Mesangial cell (primary cell): ENCODE data around the gene PRR36. TPM values are rescaled to one million over a fixed set of nuclear protein-coding genes. Genes with fewer than 3 reads are reported as not detected.

ENCODE experiments used
- total RNA-seq: library from RNA; depleted of rRNA; stranded (reverse); fragments of >200 nt; gene quantifications from 2 replicates; pipeline ENCODE4 v1.2.3, GENCODE V29; 2015

PRR36 gene
- 0.65 and 1.0 TPM in 2 replicates for total RNA-seq

DNA sequence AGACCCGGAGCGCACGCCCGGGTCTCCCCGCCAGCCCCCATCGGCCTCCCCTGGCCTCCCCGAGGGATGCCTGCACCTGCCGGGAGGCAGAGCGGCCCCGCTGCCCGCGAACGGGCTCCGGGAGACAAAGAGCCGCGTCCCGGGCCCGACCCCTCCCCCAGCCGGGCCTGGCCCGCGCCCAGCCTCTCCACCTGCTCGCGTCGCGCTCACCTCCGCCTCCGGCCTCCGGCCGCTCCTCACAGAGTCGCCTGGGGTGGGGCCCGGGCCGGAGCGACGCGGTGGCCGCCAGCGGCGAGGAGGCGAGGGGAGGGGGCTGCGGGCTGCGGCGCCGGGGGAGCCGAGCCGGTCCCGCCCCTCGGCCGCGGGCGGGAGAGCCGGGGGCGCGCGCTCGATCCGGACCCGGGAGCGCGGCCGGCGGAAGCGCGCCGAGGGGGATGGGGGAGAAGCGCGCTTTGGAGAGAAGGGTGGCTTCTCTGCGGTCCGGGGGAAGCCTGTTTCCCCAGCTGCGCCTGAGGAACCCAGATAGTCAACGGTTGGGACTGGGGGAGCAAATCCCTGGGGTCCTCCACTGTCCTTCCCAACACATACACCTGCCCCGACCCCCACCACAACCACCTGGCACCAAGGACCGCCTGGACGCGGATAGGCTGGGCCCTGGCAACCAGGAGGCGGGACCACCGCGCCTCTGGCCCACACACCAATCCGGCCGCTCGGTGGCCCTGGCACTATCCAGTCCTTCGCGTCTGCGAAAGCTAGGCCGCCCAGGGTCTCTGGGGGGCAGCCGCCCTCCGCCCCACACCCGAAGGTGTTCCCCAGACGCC lies at the start of gene PRR36:
PRR36 (minus strand) TSS at position 315 of the 821 bp plus-strand sequence. CDS start 701 bp downstream, outside the sequence.

DNA sequence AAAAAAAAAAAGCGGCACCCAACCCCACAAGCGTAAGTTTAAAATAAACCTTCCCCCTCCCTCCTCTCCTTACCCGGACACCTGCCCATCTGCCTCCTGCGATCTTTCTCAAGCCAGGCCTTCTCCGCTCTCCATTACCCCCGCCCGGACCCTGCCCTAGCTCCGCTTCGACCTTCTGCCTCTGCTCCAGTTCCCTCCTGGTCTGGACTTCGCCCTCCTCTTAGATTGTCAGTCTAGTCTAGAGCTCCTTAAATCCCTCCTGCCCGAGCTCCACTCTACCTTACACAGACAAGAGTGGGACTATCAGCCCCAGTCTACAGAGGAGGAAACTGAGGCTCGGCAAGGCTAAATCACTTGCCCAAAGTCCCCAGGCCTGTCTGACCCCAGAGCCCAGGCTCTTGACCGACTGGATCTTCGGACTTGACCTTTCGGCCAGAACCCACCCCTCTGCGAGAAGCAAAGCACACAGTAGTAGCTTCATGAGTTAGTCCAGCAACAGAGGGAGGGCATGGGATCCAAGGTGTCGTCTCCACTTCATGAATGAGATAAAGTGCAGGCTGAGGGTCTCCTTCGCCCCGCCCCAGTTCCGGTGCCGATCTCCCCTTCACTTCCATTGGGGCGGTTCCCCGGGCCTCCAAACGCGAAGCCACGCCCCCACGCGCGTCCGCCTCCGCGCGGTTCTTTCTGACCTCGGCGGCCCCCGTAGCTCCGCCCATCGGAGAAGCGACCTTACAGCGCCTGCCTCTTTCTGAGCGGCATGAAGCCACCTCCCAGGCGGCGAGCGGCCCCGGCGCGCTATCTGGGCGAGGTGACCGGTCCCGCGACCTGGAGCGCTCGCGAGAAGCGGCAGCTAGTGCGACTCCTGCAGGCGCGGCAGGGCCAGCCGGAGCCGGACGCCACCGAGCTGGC lies 45.7 kb upstream of the PRR36 start, which contains the start of gene SNAPC2:
SNAPC2 (plus strand) TSS at position 729 of the 909 bp plus-strand sequence; CDS start at position 758, 29 bp downstream.

DNA sequence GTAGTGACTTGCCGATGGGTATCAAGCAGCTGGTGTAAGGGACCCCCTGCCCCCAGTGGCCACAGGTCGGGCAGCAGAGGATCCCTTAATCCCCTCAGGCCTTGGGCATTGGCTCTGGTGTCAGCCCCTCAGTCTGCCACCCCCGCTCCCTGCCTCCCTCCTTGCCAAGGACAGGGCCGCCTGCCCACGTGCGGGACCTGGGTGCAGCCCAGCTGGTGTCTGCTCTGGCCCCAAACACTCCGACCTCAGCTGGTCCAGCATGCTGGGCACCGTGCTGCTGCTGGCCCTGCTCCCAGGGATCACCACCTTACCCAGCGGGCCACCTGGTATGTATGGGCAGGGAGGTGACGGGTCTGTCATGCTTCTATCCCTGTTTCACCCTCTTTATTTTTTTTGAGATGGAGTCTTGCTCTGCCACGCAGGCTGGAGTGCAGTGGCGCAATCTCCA lies 40.4 kb upstream of the PRR36 start, which contains the start of gene TGFBR3L:
TGFBR3L (plus strand) TSS at position 233 of the 448 bp plus-strand sequence.

DNA sequence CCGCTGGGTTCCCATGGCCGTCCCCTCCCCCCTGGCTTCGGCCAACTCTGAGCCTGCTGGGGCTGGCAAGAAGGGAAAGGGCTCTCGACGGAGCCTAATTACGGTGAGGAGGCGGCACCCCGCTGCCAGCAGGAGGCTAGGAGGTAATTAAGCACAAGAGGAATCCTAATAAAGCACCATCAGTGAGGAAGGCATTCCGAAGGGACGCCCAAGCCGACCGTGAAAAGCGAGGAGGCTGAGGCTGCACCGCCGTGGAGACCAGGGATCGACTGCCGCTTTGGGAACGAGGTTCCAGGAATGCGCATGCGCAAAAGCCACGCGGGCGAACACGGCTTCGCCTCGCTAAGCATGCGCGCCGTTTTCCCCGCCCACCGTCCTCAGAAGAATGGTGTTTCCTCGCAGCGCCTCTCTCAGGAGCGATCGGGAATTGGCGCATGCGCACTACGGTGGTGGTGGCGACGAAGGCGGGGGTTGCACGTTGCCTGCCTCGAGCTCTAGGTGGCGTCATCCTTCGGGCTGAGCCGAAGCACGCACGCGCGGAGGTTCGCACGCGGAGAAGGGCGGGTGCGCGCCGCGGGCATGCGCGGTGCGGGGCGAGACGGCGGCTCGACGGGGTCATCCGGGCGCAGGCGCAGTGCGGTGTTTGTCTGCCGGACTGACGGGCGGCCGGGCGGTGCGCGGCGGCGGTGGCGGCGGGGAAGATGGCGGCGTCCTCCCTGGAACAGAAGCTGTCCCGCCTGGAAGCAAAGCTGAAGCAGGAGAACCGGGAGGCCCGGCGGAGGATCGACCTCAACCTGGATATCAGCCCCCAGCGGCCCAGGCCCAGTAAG lies 29.3 kb upstream of the PRR36 start, which contains the start of gene MAP2K7:
MAP2K7 (plus strand) TSS at position 634 of the 830 bp plus-strand sequence; CDS start at position 702, 68 bp downstream.

DNA sequence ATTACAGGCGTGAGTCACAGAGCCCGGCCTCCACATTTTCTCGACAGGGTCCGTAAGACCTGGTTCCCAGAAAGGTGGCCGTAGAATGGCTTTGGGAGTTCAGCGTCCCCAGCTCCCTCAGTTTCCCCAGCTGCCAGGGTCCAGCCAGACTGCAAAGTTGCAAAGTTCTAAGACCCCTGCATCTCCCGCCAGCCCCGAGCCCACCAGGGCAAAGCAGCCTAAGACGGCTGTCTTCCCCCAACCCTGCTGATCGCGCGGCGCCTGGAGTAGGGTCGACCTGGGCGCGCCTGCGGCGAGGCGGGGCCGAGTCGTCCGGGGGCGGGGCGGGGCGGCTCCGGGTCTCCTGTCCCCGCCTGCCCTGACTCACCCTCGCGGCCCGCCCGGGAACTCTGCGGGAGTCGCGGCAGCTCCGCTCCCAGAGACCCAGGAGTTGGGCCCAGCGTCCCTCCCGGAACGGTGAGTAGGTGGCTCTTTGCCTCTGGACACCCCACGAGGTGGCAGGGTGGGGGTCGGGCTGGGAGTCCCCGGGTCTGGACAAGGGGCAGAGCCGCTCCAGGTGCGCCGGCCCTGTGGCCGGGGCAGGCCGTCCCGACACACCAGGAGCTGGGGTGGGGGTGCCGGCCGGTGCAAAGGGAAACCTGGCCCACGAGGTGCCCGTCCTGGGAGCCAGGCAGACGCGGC lies 14.1 kb upstream of the PRR36 start, which contains the start of gene LRRC8E:
LRRC8E (plus strand) TSS at position 366 of the 681 bp plus-strand sequence. CDS start 7,094 bp downstream, outside the sequence.

DNA sequence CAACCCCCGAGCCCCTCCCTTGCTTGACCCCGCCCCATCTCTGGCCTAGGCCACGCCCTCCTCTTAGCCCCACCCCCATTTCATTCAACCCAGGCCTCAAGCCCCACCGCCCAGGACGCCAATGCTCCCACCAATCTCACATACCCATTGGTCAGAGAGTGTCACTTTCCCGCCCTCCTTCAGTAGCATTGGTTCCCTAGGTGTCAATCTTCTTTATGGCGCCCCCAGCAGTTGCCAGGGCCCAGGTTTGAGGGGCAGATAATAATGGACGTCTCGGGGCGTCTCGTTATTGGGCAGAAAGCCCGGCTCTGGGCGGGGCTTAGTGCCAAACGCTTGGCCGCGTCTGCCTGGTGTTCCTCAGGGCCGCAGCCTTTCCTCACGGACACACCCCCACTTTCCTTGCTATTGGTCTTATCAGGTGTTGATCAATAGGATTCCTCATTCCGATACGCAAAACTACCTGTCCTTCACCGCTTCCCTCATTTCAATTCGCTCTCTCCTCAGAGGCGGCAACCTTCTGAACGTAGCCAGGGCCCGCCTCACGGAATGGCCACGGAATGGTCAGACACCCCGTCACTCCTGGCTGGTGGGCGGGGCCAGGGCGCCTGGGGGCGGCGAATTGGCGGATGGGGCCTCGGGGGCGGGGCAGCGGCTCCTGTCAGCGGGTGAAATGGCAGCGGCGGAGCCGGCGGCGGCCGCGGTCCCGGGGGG lies 44.5 kb downstream of the PRR36 start, which contains the start of gene EVI5L:
EVI5L (plus strand) TSS at position 658 of the 711 bp plus-strand sequence. CDS start 16,325 bp downstream, outside the sequence.

Other genes starting within 250 kb of the PRR36 start
- gene XAB2, start 244.8 kb downstream of the PRR36 start, total RNA-seq, result 43.3 and 61.1 TPM in 2 replicates
- 14.0 and 27.0 TPM in 2 replicates for gene PET100, start 244.6 kb downstream of the PRR36 start, total RNA-seq
- 1.4 TPM in 1 of 2 replicates, not detected in the other for gene PCP2, start 240.7 kb downstream of the PRR36 start, total RNA-seq
- 37.0 and 76.3 TPM in 2 replicates for gene STXBP2, start 237.3 kb downstream of the PRR36 start, total RNA-seq
- not detected in 2 replicates for gene RETN, start 205.3 kb downstream of the PRR36 start, total RNA-seq
- not detected in 2 replicates for gene MCEMP1, start 197.3 kb downstream of the PRR36 start, total RNA-seq
- 114 and 143 TPM in 2 replicates for gene TRAPPC5, start 193.6 kb downstream of the PRR36 start, total RNA-seq
- gene FCER2, start 172.3 kb downstream of the PRR36 start, total RNA-seq, result not detected in 2 replicates
- not detected in 2 replicates for gene CLEC4G, start 142.3 kb downstream of the PRR36 start, total RNA-seq
- not detected in 2 replicates for gene CD209, start 126.9 kb downstream of the PRR36 start, total RNA-seq
- not detected in 2 replicates for gene CLEC4M, start 111.1 kb downstream of the PRR36 start, total RNA-seq
- gene EVI5L, start 44.2 kb downstream of the PRR36 start, total RNA-seq, result 10.4 and 17.5 TPM in 2 replicates
- 12.9 and 24.2 TPM in 2 replicates for gene LRRC8E, start 14.1 kb upstream of the PRR36 start, total RNA-seq
- 11.7 and 17.7 TPM in 2 replicates for gene MAP2K7, start 29.5 kb upstream of the PRR36 start, total RNA-seq
- gene TGFBR3L, start 40.4 kb upstream of the PRR36 start, total RNA-seq, result 1.8 and 4.4 TPM in 2 replicates
- 24.3 and 38.7 TPM in 2 replicates for gene SNAPC2, start 45.9 kb upstream of the PRR36 start, total RNA-seq
- gene CTXN1, start 51.7 kb upstream of the PRR36 start, total RNA-seq, result 11.9 and 35.4 TPM in 2 replicates
- 55.8 and 76.6 TPM in 2 replicates for gene TIMM44, start 69.3 kb upstream of the PRR36 start, total RNA-seq
- gene ELAVL1, start 131.3 kb upstream of the PRR36 start, total RNA-seq, result 44.1 and 69.1 TPM in 2 replicates
- not detected in 2 replicates for gene CCL25, start 178.4 kb upstream of the PRR36 start, total RNA-seq